ENCODE data around the gene NOL4L.
"Not testable (repeated sequence)": the region's sequence is repeated elsewhere in the genome, so short reads cannot be mapped to it uniquely, and the experiment has no call there.

Gene NOL4L

GRCh38 chr20:32595143-32595542 lies 10.0 kb upstream of the NOL4L start:
- no peak for DNase-seq

- not testable (repeated sequence) for DNase-seq
These were observed 9.5 kb upstream of the NOL4L start for GRCh38 chr20:32594669-32595068.

- DNase-seq, result no peak
These were observed 9.1 kb upstream of the NOL4L start for GRCh38 chr20:32594204-32594603.

GRCh38 chr20:32592616-32593015 lies 7.5 kb upstream of the NOL4L start:
- not testable (repeated sequence) for DNase-seq

GRCh38 chr20:32592022-32592421 lies 6.9 kb upstream of the NOL4L start:
- no peak for DNase-seq

- DNase-seq, result no peak
These were observed 4.6 kb upstream of the NOL4L start for GRCh38 chr20:32589769-32590168.

- no peak for DNase-seq
These were observed 4.1 kb upstream of the NOL4L start for GRCh38 chr20:32589256-32589655.

GRCh38 chr20:32588040-32588439 lies 2.9 kb upstream of the NOL4L start:
- DNase-seq, result no peak

- DNase-seq, result no peak
These were observed 1.2 kb upstream of the NOL4L start for GRCh38 chr20:32586291-32586690.

- no peak for DNase-seq
These were observed 524 bp upstream of the NOL4L start for GRCh38 chr20:32585586-32586127.

- DNase-seq, result no peak
These were observed 1.5 kb downstream of the NOL4L start for GRCh38 chr20:32583581-32584070.

GRCh38 chr20:32582659-32583580 lies 2.2 kb downstream of the NOL4L start:
- no peak for DNase-seq

GRCh38 chr20:32581839-32582658 lies 3.1 kb downstream of the NOL4L start:
- no peak for DNase-seq

GRCh38 chr20:32580970-32581838 lies 3.9 kb downstream of the NOL4L start:
- DNase-seq, result no peak

GRCh38 chr20:32580219-32580969 lies 4.7 kb downstream of the NOL4L start:
- DNase-seq, result no peak

GRCh38 chr20:32578840-32579390 lies 6.2 kb downstream of the NOL4L start:
- DNase-seq, result no peak

GRCh38 chr20:32578062-32578461 lies 7.1 kb downstream of the NOL4L start:
- DNase-seq, result not testable (repeated sequence)

GRCh38 chr20:32577657-32578056 lies 7.5 kb downstream of the NOL4L start:
- DNase-seq, result no peak

GRCh38 chr20:32577023-32577422 lies 8.1 kb downstream of the NOL4L start:
- no peak for DNase-seq

GRCh38 chr20:32576560-32576959 lies 8.6 kb downstream of the NOL4L start:
- no peak for DNase-seq

GRCh38 chr20:32575805-32576204 lies 9.3 kb downstream of the NOL4L start:
- DNase-seq, result no peak

All from activated CD4-positive, alpha-beta T cell treated with anti-CD3 and anti-CD28 coated beads, Interleukin-10, Interleukin-2, amounts not matched to agents 100 ng/mL and 50 ng/mL, durations not matched to agents 16 hours and 8 hours (primary cell).